Right renal cortex interstitium (tissue), 3 donors: ENCODE data around the gene ZACN. TPM values are rescaled to one million over a fixed set of nuclear protein-coding genes. Genes with fewer than 3 reads are reported as not detected.
"Not testable (repeated sequence)": the region's sequence is repeated elsewhere in the genome, so short reads cannot be mapped to it uniquely, and the experiment has no call there.

Experiments
- DNase-seq, 3 donors: peaks; one replicate each; pipeline ENCODE4 v3.0.0-alpha.2; 2013; ENCODE audit warnings: low read depth in 3 of 3, low spot score in 2 of 3
- polyA plus RNA-seq, 3 donors: library from polyadenylated mRNA; unstranded; fragments of 120-200 nt; gene quantifications; one replicate each; pipeline ENCODE4 v1.2.1, GENCODE V29; 2013; ENCODE audit not compliant: insufficient read length in 3 of 3

Gene ZACN
- polyA plus RNA-seq, 3 donors = 6.2 to 18.4 (median 16.0) TPM

DNA sequence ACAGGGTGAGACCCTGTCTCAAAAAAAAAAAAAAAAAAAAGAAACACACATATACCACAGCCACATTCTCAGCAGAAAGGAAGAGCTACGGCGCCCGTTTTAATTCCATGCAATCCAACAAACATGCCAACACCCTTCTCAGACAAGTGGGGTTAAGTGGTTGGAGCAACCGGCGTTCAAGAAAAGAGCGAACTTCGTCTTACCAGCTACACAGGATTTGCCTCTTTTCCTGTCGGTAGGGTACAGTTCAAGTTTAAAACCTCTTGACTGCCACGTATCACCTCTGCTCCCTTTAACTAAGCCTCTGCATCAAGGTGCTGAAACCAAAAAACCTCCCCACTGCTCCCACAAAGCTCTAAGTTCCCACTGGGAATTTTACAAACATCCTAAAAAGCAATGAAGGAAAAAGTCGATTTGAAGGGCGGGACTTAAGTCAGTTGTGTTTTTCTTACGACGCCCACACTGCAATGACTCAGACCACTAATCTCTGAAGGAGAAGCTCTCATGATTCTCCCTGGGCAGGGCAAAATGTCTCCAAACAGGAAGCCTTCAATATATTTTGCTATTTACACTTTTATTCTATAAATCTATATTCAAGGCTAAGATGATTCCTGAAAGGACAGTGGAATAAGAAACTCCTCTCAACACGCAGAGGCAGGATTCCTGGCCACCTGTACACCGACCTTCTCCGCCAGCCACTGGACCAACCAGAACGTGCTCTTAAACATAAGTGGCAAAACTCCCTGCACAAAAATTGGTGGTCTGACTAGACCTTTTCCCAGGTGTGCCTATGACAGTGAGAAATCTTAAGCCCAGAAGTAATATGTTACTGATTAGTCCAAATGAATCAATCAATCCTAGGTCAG is 25.5 kb upstream of the ZACN start:
- no peak for DNase-seq

DNA sequence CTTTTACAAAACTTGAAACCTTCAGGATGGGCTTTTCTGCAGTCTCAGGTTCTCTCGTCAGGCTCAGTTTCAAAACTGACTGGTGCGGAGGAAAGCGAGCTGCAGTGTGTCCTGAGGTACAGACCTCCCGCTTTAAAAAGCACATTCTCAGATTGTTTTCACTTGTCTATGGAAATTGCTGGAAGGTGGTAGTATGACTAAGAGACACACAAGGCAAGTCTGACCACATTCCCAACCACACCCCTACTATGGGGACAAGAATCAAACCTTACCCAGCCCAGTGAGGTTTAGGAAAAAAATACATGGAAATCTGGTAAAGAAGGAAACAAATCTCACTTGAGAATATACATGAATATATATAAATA is 24.9 kb upstream of the ZACN start:
- no peak for DNase-seq

DNA sequence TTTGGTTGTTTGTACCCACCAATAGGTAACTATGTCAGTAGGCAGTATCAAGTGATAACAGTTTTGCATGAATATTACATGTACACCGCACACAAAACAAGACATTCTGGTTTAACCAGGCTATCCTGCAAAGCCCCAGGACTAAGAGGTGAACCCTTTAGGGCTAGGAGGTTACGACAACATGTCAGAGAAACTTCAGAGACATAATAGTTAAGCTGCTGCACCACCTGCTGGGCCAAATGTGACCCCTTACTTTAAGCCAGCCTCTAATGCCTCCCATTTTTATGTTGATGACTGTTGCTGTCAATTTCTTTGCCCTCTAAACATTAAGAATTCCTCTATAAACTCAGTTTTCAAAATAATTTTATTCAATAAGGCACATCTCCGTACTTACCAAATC is 22.1 kb upstream of the ZACN start:
- DNase-seq = no peak

DNA sequence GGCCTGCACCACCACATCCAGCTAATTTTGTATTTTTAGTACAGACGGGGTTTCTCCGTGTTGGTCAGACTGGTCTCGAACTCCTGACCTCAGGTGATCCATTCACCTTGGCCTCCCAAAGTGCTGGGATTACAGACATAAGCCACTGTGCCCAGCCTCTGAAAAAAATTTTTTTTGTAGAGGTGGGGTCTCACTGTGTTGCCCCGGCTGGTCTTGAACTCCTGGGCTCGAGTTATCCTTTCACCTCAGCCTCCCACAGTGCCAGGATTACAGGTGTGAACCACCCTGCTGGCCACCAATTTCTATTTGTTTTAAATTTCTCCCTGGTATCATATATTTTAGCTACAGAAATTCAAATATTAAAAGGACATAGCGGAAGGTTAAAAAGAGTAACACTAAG is 20.7 kb upstream of the ZACN start:
- DNase-seq = not testable (repeated sequence)

DNA sequence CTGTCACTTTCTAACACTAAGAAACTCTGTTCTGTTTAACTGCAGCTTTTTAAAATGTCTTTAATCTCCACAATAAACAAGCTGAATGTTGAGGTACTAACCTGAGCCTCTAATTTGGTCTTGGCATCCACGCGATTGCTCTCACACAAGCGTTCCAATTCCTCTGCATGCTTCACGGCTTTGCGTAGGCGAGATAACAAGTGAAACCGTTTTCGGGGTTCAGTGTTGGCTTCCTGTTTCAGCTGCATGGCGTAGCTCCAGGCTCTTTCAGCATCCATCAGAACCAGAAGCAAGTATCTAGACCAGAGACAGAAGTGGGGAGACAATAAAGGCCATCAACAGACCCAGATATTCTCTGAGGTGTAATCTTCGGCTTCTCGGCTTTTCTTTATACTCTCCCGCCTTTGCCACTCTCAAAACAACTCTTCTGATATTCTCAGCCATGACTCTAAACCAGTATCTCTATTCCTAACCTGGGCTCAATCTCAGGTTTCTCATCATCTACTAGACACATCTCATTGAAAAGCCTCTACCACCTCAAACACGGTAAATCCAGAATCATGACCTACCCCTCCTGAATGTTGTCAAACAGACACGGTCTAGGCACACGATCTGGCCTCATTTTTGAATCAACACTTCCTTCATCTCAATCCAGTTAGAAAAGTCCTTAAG is 15.0 kb upstream of the ZACN start:
- no peak for DNase-seq

DNA sequence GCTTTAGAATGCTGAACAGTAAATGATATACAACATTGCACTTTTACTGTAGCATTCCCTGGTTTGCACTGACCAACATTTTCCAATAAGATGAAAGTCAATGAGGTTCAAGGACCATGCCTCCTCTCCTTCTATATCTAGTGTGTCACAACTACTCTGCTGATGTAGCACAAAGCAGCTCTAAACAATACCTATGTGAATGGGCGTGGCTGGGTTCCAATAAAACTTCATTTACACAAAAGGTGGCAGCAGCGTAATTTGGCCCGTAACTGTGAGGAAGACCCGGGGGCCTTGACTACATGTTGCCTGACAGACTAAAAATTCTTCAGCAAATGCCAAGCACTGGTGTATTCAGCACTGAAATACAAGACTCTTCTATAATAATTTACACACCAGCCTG is 13.2 kb upstream of the ZACN start:
- no peak for DNase-seq

GRCh38 chr17:76071531-76072147 is 7.3 kb upstream of the ZACN start:
- DNase-seq = no peak

DNA sequence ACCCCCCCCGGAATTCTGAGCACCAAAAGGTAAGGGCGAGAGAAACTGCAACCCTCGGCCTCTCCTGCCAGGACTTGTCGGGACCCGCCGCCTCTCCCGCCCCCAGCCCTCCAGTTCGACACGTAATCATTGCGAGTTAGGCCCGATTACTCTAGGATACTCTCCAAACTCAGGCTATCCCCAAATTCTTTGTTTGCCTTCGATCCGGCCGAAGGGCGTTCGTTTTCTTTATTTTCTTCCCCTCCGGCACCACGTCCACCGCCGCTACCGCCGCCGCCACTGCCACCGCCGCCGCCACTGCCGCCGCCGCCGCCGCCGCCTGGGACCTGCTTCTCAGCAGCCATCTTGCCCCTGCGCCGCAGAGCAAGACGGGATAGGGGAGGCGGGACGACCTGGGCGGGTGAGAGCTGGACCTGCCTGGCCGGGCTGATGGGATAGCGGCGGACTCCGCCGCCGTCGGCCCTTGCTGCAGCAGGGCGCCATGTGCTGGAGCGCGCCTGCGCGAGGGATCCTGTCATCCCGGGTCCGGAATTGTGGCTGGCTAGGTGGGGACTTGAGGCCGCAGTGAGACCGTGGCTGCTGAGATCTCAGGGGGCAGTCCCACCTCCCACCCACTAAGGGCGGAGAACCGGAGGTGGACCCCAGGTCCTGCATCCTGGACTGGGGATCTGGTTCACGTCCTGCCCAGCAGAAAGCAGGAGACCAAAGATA is 6.7 kb upstream of the ZACN start, which contains the start of gene SRP68:
TSS of gene SRP68 (minus strand) at position 370 of the 711 bp plus-strand sequence. CDS start at position 344, 26 bp downstream.
- DNase-seq = peak; percentile 71 to 87 (median 71)

- DNase-seq = no peak
Measured at GRCh38 chr17:76074390-76075363, 4.3 kb upstream of the ZACN start, which contains the start of gene GALR2. GALR2 (plus strand) TSS chr17:76074781; CDS start chr17:76074884, 103 bp downstream.

GRCh38 chr17:76075364-76076145 is 3.4 kb upstream of the ZACN start:
- no peak for DNase-seq

GRCh38 chr17:76076146-76076764 is 2.7 kb upstream of the ZACN start:
- no peak for DNase-seq

- no peak for DNase-seq
Measured at GRCh38 chr17:76076765-76077583, 2.0 kb upstream of the ZACN start.

DNA sequence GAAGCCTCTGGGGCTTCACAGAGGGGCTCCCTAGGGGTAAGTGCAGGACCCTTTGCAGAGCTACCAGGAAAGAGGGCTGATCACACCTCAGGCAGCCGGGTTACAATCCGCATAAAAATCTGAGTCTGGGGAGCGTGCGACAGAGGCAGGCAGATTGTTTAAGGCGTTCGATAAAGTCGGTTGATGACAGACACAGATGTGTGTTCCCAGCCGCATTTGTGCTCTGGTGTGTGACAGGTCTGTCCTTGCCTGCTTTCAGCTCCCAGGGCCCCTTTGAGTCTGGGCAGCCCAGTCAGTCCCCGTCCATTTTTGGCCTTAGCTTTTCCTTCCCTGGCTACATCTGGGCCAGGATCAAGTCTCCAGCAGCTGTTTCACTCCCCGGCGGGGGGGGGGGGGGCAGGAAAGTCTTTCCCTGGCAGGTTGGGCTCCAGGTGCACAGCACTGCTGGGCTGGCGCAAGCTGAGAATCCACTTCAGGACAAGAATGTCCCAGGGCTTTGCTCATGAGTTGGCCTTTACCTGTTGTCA is 1.3 kb upstream of the ZACN start:
- no peak for DNase-seq

GRCh38 chr17:76078370-76078769 is 612 bp upstream of the ZACN start:
- not testable (repeated sequence) for DNase-seq

DNA sequence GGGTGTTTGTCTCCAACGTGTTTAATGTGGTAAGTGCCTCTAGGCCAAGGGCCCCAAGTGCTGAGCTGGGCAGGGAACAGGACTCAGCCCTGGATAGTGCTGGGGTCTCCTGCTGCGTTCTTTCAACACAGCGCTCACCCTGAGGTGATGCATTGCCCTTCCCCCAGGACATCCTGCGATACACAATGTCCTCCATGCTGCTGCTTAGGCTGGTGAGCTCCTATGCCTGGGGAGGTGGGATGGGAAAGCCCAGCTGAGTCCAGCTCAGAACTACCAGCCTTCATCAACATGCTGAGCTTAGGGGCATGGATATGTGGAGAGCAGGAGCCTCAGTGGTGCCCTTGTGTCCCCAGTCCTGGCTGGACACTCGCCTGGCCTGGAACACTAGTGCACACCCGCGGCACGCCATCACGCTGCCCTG is 563 bp downstream of the ZACN start:
- DNase-seq = no peak

- no peak for DNase-seq
Measured at GRCh38 chr17:76079956-76080767, 1.2 kb downstream of the ZACN start.
